Sigmoid colon (tissue), 7 donors: ENCODE data around the gene ZNF232. TPM values are rescaled to one million over a fixed set of nuclear protein-coding genes. Genes with fewer than 3 reads are reported as not detected.

Source experiments
- DNase-seq: peaks from one replicate; pipeline ENCODE4 v3.0.0-alpha.2; 2019
- H3K27ac ChIP-seq, 4 donors: fragments of 200-600 bp; sonication (generic); one replicate each; pipeline ENCODE4 v1.5.1; 2016 to 2019; ENCODE audit warnings: mild to moderate bottlenecking in 1 of 4
- H3K27me3 ChIP-seq, 3 donors: fragments of 200-600 bp; sonication (generic); one replicate each; pipeline ENCODE4 v1.5.1; 2019; ENCODE audit warnings: mild to moderate bottlenecking in 1 of 3
- H3K36me3 ChIP-seq, 4 donors: fragments of 200-600 bp; sonication (generic); one replicate each; pipeline ENCODE4 v1.5.1; 2016 to 2019
- H3K4me1 ChIP-seq, 4 donors: fragments of 200-600 bp; sonication (generic); one replicate each; pipeline ENCODE4 v1.5.1; 2017 to 2019
- H3K4me3 ChIP-seq, 4 donors: fragments of 200-600 bp; sonication (generic); one replicate each; pipeline ENCODE4 v1.5.1; 2017 to 2019; ENCODE audit warnings: mild to moderate bottlenecking in 2 of 4, moderate library complexity in 1 of 4
- H3K9me3 ChIP-seq, 4 donors: fragments of 200-600 bp in 3 of 4; sonication (generic) in 3 of 4; one replicate each; pipeline versions ENCODE4 v1.5.1 to v1.6.1; 2013 to 2019
- EP300 ChIP-seq, 4 donors: sonication (generic); formaldehyde crosslinking; IDR thresholded peaks; one replicate each; pipeline ENCODE4 v1.6.1; 2017; ENCODE audit warnings: antibody characterized with exemption in 4 of 4
- POLR2A ChIP-seq, 2 donors: fragments of 450-650 bp; IDR thresholded peaks; one replicate each; pipeline ENCODE4 v1.6.1; 2016; ENCODE audit warnings: antibody characterized with exemption in 2 of 2, mild to moderate bottlenecking in 2 of 2, moderate library complexity in 2 of 2
- POLR2AphosphoS5 ChIP-seq, 4 donors: sonication (generic); formaldehyde crosslinking; IDR thresholded peaks; one replicate each; pipeline ENCODE4 v1.6.1; 2017; ENCODE audit warnings: antibody characterized with exemption in 4 of 4
- WGBS, 2 donors: extraction: QIAGEN DNeasy Blood & Tissue Kit; methylation state at CpG; one replicate each; pipeline ENCODE4 v1.1.7; 2013; 5-methylcytosine and 5-hydroxymethylcytosine counted together
- intact Hi-C: fragments of 100-400 bp; cut with DNase I; formaldehyde crosslinking; loops from one replicate; pipeline ENCODE4 v1.15.1; 2023
- polyA plus RNA-seq, 3 donors: library from polyadenylated mRNA; stranded (reverse); fragments of 200-250 nt; gene quantifications; one replicate each; pipeline ENCODE4 v1.2.3, GENCODE V29; 2013
- small RNA-seq, 3 donors: library from RNA; depleted of rRNA; stranded (forward); fragments of <200 nt; gene quantifications; one replicate each; pipeline ENCODE3, GENCODE V24; 2016
- total RNA-seq, 4 donors: library from RNA; depleted of rRNA; stranded (reverse); fragments of >200 nt; gene quantifications; one replicate each; pipeline ENCODE4 v1.1.0, GENCODE V29; 2016
- TF ChIP-seq, protein P1 (sequence below), 4 experiments: fragments of 450-650 bp in 3 of 4; fragments of 200-600 bp in 1 of 4; IDR thresholded peaks; one replicate each; pipeline ENCODE4 v1.5.1; 2016 to 2019; ENCODE audit warnings: antibody characterized with exemption in 4 of 4, mild to moderate bottlenecking in 3 of 4, moderate library complexity in 2 of 4
- donor health status: healthy with polysubstance abuse.
- donor health status: Bipolar disorder and iron deficiency.
- donor health status: healthy.

ZNF232 gene
- total and polyA plus RNA-seq, 7 donors: 4.8 to 15.3 (median 8.7) TPM

DNA sequence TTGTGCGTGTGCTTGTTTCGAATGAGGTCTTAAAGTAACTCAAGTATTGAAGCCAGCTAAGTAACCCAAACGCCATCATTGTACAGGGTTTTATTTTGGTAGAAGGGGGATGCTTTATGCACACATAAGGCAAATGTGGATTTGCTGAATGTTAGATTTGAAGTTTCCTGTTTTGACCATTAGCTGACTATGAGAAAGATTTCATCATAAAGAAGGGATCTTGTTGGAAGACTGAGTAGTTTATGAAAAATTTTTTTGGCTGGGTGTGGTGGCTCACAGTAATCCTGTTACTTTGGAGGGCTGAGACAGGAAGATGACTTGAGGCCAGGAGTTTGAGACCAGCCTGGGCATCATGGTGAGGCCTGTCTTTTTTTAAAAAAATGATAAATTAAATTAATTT lies 43.4 kb downstream of the ZNF232 start:
- TF ChIP-seq POLR2A (IDR thresholded peaks at IDR 0.05): no peak
- TF ChIP-seq POLR2AphosphoS5 (IDR thresholded peaks at IDR 0.05): no peak
- TF ChIP-seq, protein P1, sequence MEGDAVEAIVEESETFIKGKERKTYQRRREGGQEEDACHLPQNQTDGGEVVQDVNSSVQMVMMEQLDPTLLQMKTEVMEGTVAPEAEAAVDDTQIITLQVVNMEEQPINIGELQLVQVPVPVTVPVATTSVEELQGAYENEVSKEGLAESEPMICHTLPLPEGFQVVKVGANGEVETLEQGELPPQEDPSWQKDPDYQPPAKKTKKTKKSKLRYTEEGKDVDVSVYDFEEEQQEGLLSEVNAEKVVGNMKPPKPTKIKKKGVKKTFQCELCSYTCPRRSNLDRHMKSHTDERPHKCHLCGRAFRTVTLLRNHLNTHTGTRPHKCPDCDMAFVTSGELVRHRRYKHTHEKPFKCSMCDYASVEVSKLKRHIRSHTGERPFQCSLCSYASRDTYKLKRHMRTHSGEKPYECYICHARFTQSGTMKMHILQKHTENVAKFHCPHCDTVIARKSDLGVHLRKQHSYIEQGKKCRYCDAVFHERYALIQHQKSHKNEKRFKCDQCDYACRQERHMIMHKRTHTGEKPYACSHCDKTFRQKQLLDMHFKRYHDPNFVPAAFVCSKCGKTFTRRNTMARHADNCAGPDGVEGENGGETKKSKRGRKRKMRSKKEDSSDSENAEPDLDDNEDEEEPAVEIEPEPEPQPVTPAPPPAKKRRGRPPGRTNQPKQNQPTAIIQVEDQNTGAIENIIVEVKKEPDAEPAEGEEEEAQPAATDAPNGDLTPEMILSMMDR (IDR thresholded peaks at IDR 0.05): no peak
- no peak for TF ChIP-seq EP300 (IDR thresholded peaks at IDR 0.05)
- DNase-seq: no peak
- no peak overlapping the region for H3K27ac ChIP-seq
- no peaks in the 10 kb centered on the region for H3K9me3 ChIP-seq
- H3K27me3 ChIP-seq: no peaks in the 10 kb centered on the region
- intact Hi-C loops: no loop called here
- 95 to 97% methylated on average over 3 of the region's 3 CpGs for WGBS, 2 donors
- H3K4me1 ChIP-seq: no peaks in the 10 kb centered on the region
- H3K4me3 ChIP-seq: no peak overlapping the region
- H3K36me3 ChIP-seq: no peaks in the 10 kb centered on the region

DNA sequence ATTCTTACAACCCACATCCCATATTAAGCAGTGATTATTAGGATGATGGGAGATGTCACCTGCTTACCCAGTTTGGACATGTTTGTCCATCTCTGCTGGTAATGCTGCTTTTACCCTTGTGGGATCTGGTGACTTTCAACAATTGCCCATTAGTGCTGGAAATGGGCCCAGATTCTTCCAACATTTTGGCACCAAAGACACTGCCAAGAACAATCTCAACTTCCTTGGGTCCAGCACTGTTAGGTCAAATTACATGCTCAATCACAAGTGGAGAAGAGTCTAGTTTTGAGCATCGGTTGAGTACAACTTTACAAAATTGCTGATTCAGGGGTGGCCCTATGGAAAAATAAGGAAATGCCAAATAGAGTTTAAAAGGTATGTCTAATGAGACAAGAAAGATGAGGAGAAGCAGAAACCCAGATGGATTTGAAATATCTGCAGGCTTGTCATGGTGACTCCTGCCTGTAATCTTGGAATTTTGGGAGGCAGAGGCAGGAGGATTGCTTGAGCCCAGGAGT lies 46.4 kb downstream of the ZNF232 start:
- H3K36me3 ChIP-seq: no peaks in the 10 kb centered on the region
- no peaks in the 10 kb centered on the region for H3K9me3 ChIP-seq
- DNase-seq: no peak
- no peaks in the 10 kb centered on the region for H3K4me1 ChIP-seq
- H3K4me3 ChIP-seq: no peak overlapping the region
- H3K27me3 ChIP-seq: no peaks in the 10 kb centered on the region
- intact Hi-C loops: no loop called here
- 67 to 85% methylated on average over 1 of the region's 1 CpG for WGBS, 2 donors
- TF ChIP-seq EP300 (IDR thresholded peaks at IDR 0.05) (no peak), POLR2AphosphoS5 (IDR thresholded peaks at IDR 0.05) (no peak), POLR2A (IDR thresholded peaks at IDR 0.05) (no peak)
- TF ChIP-seq, protein P1 (IDR thresholded peaks at IDR 0.05): no peak
- no peak overlapping the region for H3K27ac ChIP-seq

Small RNA genes lying within 50 kb of the gene (small RNA-seq; reads per million reads assigned to genes)
- 0 reads per million in 3 donors for gene AC012146.4

Other genes with a start within 250 kb of the ZNF232 start
- gene C17orf107, start 212.3 kb downstream of the ZNF232 start, total RNA-seq: 1 to 10 TPM in 1 of 4 donors, under 1 TPM in 3; 0.68 to 2.8 (median 0.85) TPM
- 1 to 10 TPM in 1 of 3 donors, under 1 TPM in 2; under 0.01 to 1.7 (median 0.69) TPM for gene C17orf107, start 212.3 kb downstream of the ZNF232 start, polyA plus RNA-seq
- gene CHRNE, start 208.8 kb downstream of the ZNF232 start, total RNA-seq: under 1 TPM in 3 of 4 donors, not detected in 1; 0.49 to 0.55 (median 0.54) TPM
- under 1 TPM in 2 of 3 donors, not detected in 1; 0.46 to 0.57 TPM for gene CHRNE, start 208.8 kb downstream of the ZNF232 start, polyA plus RNA-seq
- not detected for gene GP1BA, start 179.6 kb downstream of the ZNF232 start, total RNA-seq
- 1 to 10 TPM in 1 of 3 donors, not detected in 2; 1.1 TPM for gene GP1BA, start 179.6 kb downstream of the ZNF232 start, polyA plus RNA-seq
- 10 to 100 TPM; 41.0 to 60.3 (median 48.6) TPM for gene SLC25A11, start 171.8 kb downstream of the ZNF232 start, total RNA-seq
- 10 to 100 TPM; 57.7 to 82.8 (median 79.9) TPM for gene SLC25A11, start 171.8 kb downstream of the ZNF232 start, polyA plus RNA-seq
- 10 to 100 TPM; 51.2 to 71.2 (median 60.3) TPM for gene RNF167, start 171.6 kb downstream of the ZNF232 start, total RNA-seq
- 100 to 1,000 TPM in 1 of 3 donors, 10 to 100 TPM in 2; 45.0 to 120 (median 83.9) TPM for gene RNF167, start 171.6 kb downstream of the ZNF232 start, polyA plus RNA-seq
- gene PFN1, start 163.3 kb downstream of the ZNF232 start, total RNA-seq: 1,000 to 10,000 TPM in 1 of 4 donors, 100 to 1,000 TPM in 3; 690 to 1,141 (median 828) TPM
- 1,000 to 10,000 TPM in 1 of 3 donors, 100 to 1,000 TPM in 2; 853 to 1,404 (median 948) TPM for gene PFN1, start 163.3 kb downstream of the ZNF232 start, polyA plus RNA-seq
- 1 to 10 TPM; 2.5 to 9.1 (median 5.1) TPM for gene ENO3, start 160.8 kb downstream of the ZNF232 start, total RNA-seq
- 10 to 100 TPM in 1 of 3 donors, 1 to 10 TPM in 1, under 1 TPM in 1; 0.69 to 10.3 (median 5.4) TPM for gene ENO3, start 160.8 kb downstream of the ZNF232 start, polyA plus RNA-seq
- 10 to 100 TPM; 42.6 to 84.5 (median 72.3) TPM for gene SPAG7, start 144.1 kb downstream of the ZNF232 start, total RNA-seq
- gene SPAG7, start 144.1 kb downstream of the ZNF232 start, polyA plus RNA-seq: 10 to 100 TPM; 67.8 to 79.3 (median 73.9) TPM
- gene CAMTA2, start 124.2 kb downstream of the ZNF232 start, total RNA-seq: 10 to 100 TPM in 3 of 4 donors, 1 to 10 TPM in 1; 9.9 to 24.6 (median 21.7) TPM
- gene CAMTA2, start 124.2 kb downstream of the ZNF232 start, polyA plus RNA-seq: 10 to 100 TPM; 35.1 to 64.5 (median 42.0) TPM
- gene INCA1, start 114.4 kb downstream of the ZNF232 start, total RNA-seq: 1 to 10 TPM in 2 of 4 donors, under 1 TPM in 2; 0.36 to 3.0 (median 1.5) TPM
- gene INCA1, start 114.4 kb downstream of the ZNF232 start, polyA plus RNA-seq: 1 to 10 TPM; 2.2 to 3.6 (median 2.3) TPM
- 100 to 1,000 TPM in 1 of 4 donors, 10 to 100 TPM in 3; 46.4 to 101 (median 81.0) TPM for gene KIF1C, start 113.9 kb downstream of the ZNF232 start, total RNA-seq
- 100 to 1,000 TPM in 2 of 3 donors, 10 to 100 TPM in 1; 83.3 to 164 (median 108) TPM for gene KIF1C, start 113.9 kb downstream of the ZNF232 start, polyA plus RNA-seq
- not detected for gene SLC52A1, start 76.5 kb downstream of the ZNF232 start, total RNA-seq
- under 1 TPM in 2 of 3 donors, not detected in 1; 0.23 to 0.74 TPM for gene SLC52A1, start 76.5 kb downstream of the ZNF232 start, polyA plus RNA-seq
- 1 to 10 TPM; 4.3 to 6.1 (median 5.3) TPM for gene ZFP3, start 33.4 kb downstream of the ZNF232 start, total RNA-seq
- 1 to 10 TPM; 2.4 to 3.2 (median 2.8) TPM for gene ZFP3, start 33.4 kb downstream of the ZNF232 start, polyA plus RNA-seq
- 1 to 10 TPM in 1 of 4 donors, not detected in 3; 2.5 TPM for gene USP6, start 4.2 kb upstream of the ZNF232 start, total RNA-seq
- under 1 TPM in 1 of 3 donors, not detected in 2; 0.06 TPM for gene USP6, start 4.2 kb upstream of the ZNF232 start, polyA plus RNA-seq
- gene ZNF594, start 80.0 kb upstream of the ZNF232 start, total RNA-seq: 10 to 100 TPM; 15.5 to 24.3 (median 16.9) TPM
- 1 to 10 TPM in 1 of 3 donors, under 1 TPM in 1, not detected in 1; 0.23 to 3.8 TPM for gene ZNF594, start 80.0 kb upstream of the ZNF232 start, polyA plus RNA-seq
- 10 to 100 TPM in 1 of 4 donors, 1 to 10 TPM in 3; 1.1 to 15.5 (median 3.8) TPM for gene SCIMP, start 123.0 kb upstream of the ZNF232 start, total RNA-seq
- 10 to 100 TPM in 1 of 3 donors, 1 to 10 TPM in 1, under 1 TPM in 1; 0.60 to 11.1 (median 8.8) TPM for gene SCIMP, start 123.0 kb upstream of the ZNF232 start, polyA plus RNA-seq
- 10 to 100 TPM; 39.8 to 52.9 (median 46.4) TPM for gene RABEP1, start 170.4 kb upstream of the ZNF232 start, total RNA-seq
- gene RABEP1, start 170.4 kb upstream of the ZNF232 start, polyA plus RNA-seq: 10 to 100 TPM; 12.7 to 19.0 (median 14.4) TPM